DMS153 (cell line): ENCODE results near the gene TCTN2.

ENCODE experiments used
- DNase-seq: peaks from one replicate; lab custom pipeline; 2025; lab: John Stamatoyannopoulos, UW

TCTN2 gene

DNA sequence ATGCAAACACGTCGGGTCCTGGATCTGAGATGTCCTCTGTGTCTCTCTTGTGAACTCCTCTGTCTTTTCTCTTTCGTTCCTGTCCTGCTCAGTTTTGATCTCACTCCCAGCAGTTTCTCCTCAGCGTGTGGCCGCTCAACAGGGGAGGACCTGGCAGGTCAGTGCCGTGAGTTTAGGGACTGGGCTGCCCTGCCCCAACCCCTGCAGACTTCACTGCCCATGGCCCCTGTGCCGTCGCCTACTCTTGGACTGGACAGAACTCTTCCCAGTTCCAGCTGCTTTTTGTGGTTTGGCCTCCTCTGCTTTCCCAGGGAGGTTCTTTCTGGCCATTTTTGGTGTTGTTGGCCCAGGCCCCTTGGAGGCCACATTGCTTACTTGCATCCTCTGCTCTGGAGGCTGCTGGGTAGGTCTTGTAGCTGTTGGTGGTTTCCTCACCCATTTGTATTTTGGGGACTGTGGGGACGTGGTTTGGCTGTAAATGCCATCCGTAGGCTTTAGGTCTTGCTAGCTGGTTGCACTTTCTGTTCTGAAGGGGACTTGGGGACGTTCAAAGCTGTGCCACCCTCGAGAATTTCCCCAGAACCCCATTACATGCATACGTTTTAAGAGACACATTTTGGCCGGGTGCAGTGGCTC, 71.1 kb downstream of the TCTN2 start:
- DNase-seq: no peak

DNA sequence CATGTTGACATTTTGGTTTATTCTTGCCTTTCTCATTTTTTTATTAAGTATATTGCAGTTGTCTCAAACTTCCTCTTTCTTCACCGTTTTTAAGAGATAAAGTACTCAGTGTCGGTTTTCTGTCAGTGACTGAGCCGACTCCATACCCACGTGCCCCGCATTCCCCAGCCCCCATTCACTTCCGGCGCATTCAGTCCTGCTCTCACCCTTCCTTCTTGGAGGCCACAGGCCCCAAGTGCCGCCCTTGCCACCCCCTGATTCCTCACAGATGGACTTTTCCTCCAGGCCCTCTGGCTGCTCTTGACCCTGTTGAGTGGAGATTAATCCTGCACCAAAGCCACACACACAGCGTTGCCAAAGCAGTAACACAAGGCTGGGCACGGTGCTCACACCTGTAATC, 72.1 kb downstream of the TCTN2 start:
- no peak for DNase-seq

DNA sequence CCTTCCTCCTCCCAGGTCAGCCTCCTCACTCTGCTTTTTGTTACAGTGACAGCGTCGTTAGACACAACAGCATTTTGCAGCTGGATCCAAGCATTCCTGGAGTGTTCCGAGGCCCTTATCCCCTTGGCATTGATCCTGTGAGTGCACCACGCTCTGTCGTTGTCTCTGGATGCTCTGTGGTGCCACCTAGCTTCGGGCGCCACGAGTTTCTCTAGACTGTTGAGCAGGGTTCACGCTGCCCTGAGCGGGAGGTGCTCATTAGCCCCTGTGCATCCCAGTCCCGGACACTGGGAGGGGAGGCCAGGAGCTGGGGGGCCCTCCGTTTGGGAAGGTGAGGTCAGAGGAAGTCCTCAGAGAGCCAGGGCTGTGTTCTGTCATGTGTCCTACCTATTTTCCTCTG, 73.9 kb downstream of the TCTN2 start:
- DNase-seq: no peak

DNA sequence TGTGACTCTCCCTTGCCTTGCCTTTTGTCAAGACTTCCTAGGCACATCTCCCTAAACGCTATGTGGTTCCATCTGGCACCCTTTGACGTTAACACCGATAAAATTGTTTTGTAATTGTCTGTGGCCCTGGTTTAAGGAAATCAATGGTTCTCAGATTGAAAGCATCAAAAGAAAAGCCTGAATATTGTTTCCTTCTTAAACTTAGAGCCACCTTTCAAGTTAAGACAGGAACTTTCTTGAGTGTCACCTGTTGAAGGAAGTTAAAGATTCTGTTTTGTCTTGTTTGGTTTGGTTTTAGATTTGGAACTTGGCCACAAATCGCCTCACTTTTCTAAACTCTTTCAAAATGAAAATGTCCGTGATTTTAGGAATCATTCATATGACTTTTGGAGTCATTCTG, 76.4 kb downstream of the TCTN2 start:
- no peak for DNase-seq

DNA sequence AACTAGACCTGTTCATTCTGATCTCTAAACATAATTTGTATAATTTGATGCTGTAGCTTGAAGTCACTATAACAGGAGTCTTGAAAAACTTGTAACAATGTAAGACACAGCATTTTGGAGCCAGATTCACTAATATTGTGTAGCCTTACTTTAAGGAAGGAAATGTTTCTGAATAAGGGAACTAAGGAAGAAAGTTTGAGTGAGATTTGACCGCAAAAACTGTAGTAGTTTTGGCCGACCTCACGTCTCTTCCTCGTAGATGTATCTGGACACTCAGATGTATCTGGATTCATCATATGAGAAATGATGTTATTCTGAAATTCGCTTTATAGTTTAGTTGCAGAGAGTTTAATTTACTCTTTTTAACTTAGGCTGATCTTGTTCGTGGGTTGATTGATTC, 77.2 kb downstream of the TCTN2 start:
- no peak for DNase-seq

DNA sequence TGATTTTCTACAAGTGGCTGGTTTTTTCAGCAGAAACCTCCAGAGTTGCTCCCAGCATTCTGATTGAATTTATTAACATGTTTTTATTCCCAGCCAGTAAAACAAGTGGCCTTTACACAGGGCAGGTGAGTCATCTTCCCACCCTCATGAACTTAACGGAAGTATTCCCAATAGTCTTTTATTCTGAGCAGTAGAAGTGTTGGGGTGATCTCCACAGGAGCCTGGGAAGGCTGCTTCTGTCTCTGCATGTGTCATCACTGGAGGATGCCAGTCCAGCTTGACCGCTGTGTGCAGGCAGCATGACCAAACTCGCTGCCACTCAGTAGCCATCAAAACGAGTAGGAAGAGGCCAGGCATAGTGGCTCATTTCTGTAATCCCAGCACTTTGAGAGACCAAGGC, 77.7 kb downstream of the TCTN2 start:
- DNase-seq: no peak

DNA sequence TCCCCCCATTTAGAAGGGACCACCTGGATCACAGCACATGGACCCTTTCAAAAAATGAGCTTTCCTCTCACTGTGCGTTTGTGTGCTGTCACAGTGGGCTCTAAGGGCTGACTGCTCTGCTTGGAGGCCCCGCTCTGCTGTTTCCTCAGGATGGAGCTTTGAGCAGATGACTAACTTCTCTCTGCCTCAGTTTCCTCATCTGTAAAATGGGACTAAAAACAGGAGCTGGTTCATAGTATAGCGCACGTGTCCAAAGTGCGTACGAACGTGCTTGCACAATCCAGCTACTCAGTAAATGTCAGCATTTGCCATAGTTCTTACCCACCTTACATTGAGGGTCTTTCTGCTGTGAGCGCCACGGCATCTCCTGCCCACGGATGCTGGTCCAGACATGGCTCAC, 78.4 kb downstream of the TCTN2 start:
- DNase-seq: no peak

DNA sequence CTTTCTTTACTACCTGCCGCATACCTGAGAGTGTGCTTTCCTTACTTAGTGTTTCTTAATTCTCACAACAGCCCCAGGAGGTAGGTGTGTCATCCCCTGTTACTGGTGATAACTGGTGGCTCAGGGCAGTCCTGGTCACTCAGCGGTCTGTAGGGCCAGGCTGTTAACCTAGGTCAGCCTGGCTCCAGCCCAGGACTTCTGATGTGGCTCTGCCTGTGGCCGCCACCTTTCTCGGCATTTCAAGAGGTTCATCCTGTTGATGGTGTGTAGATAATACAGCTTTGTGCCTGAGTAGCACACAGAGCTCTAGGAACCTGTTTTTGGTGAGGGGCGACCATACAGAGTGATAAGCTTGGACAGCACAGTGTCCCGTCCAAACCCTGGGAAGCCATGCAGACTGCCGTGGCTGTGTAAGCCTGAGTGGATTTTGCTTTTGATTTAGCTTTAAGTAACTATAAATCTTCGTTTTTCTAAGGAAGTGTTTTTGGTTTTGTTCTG, 79.3 kb downstream of the TCTN2 start:
- no peak for DNase-seq

DNA sequence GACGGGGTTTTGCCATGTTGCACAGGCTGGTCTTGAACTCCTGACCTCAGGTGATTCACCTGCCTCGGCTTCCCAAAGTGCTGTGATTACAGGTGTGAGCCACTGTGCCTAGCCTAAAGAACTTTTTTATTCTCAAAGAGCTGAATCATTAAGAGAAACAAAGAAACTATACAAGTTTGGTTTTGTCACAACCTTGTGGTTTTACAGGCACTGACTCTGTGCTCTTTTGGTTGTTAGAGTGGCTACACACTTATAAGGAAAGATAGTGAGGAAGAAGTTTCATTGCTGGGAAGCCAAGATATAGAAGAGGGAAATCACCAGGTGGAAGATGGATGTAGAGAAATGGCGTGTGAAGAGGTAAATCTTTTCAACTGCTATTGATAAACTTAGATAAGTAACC, 81.1 kb downstream of the TCTN2 start:
- DNase-seq: no peak

DNA sequence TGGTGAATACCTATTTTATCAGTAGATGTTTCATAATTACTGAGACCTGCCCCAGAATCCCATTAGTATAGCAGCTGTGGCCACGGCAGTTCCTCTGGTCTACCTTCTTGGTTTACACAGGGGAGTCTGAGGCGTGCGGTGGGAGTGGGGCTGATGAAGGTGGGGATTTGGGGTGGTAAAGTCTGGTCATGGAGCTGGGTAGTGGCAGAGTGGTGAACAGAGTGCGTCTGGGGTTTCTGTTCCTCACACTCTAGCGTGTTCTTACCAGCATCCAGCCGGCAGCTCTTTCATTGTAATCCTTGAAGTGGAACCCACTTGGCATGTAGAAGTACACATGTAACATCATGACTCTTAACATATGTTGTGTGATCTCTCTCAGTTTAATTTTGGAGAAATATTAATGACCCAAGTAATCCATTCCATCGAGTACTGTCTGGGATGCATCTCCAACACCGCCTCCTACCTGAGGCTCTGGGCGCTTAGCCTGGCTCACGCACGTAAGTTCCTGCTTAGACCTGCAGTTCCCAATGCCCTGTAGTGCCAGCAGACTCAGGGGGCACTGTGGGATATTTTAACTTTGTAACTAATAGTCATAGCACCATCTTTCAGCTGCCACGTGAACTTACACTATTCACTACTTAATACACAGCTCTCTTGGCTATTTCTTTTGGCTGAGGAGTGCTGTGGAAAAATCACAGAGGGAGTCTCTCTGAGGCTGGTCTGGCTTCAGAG, 83.3 kb downstream of the TCTN2 start:
- no peak for DNase-seq

DNA sequence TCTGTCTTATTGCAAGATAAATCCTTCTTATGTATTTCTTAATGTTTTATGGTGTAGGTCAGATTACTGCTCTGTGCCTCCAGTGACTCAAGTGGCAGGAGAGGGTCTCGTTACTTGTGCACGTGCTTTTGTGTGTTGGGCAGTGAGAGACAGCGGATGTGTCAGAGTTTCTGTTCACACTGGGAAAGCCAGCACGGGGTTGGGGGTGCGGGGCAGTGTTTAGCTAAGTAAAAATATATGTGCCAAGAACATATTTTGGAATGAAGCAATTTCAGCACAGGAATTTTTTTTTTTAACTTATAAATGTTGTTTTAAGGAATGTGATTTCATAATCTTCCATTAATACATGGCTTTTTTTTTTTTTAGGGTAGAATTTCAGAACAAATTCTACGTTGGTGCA, 86.6 kb downstream of the TCTN2 start:
- no peak for DNase-seq
